Measurements from ENCODE around the gene SCTR. TPM values are rescaled to one million over a fixed set of nuclear protein-coding genes. Genes with fewer than 3 reads are reported as not detected.
A peak's percentile ranks its signal among the peaks of the same experiment; 100 is the strongest.

Gene SCTR
- total and polyA plus RNA-seq, 2 of the 13 experiments (the other 11 are each of a cell fraction or from before 2014, with no cell fraction given) = not detected

DNA sequence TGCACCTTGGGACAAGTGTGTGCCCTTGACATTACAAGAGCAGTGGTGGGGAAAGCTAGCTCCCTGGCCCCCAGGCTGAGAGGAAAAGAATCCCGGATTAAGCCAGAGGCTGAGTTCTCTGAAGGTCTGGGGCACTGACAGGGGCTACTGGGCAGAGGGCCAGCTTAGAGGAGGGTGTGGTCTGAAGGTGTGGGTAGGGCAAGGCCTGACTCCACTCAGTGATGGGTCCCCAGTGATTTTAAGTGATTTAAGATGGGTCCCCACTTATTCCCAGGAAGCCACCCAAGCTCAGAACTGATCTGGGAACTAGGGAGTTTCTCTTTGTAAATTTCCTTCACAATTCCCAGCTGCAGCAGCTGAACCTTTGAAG is 83.8 kb downstream of the SCTR start:
- no peak for FAIRE-seq
- POLR2A ChIA-PET = interaction anchor here (1.0 to 3.5 kb wide), 3 partner anchors 9 to 15 kb away, joined by 4 to 21 read pairs (median 4); partner anchors contain the start of gene TMEM37
- CTCF ChIA-PET (ENCODE audit: low intra/inter-chr PET ratio, low total read pairs) = no interaction called here
- TF ChIP-seq, protein P1, sequence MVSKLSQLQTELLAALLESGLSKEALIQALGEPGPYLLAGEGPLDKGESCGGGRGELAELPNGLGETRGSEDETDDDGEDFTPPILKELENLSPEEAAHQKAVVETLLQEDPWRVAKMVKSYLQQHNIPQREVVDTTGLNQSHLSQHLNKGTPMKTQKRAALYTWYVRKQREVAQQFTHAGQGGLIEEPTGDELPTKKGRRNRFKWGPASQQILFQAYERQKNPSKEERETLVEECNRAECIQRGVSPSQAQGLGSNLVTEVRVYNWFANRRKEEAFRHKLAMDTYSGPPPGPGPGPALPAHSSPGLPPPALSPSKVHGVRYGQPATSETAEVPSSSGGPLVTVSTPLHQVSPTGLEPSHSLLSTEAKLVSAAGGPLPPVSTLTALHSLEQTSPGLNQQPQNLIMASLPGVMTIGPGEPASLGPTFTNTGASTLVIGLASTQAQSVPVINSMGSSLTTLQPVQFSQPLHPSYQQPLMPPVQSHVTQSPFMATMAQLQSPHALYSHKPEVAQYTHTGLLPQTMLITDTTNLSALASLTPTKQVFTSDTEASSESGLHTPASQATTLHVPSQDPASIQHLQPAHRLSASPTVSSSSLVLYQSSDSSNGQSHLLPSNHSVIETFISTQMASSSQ (IDR thresholded peaks at IDR 0.05; ENCODE audit: low read depth) = no peak
- TF ChIP-seq, protein P1 (CRISPR knock-in tag; IDR thresholded peaks at IDR 0.05; ENCODE audit: borderline replicate concordance) = peak; percentile 46; the same call in 1 of the 2 replicates
- TF ChIP-seq, protein P2, sequence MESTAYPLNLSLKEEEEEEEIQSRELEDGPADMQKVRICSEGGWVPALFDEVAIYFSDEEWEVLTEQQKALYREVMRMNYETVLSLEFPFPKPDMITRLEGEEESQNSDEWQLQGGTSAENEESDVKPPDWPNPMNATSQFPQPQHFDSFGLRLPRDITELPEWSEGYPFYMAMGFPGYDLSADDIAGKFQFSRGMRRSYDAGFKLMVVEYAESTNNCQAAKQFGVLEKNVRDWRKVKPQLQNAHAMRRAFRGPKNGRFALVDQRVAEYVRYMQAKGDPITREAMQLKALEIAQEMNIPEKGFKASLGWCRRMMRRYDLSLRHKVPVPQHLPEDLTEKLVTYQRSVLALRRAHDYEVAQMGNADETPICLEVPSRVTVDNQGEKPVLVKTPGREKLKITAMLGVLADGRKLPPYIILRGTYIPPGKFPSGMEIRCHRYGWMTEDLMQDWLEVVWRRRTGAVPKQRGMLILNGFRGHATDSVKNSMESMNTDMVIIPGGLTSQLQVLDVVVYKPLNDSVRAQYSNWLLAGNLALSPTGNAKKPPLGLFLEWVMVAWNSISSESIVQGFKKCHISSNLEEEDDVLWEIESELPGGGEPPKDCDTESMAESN (CRISPR knock-in tag; conservative IDR thresholded peaks at IDR 0.05) = no peak
- TF ChIP-seq ZFP36L1 (CRISPR knock-in tag; IDR thresholded peaks at IDR 0.05) (peak; percentile 80), FOXK1 (CRISPR knock-in tag; IDR thresholded peaks at IDR 0.05; ENCODE audit: borderline replicate concordance, low read depth) (no peak), LCORL (IDR thresholded peaks at IDR 0.05) (no peak), LCORL (CRISPR knock-in tag; IDR thresholded peaks at IDR 0.05) (peak; percentile 36; the same call in 1 of the 2 replicates), ZNF761 (CRISPR knock-in tag; conservative IDR thresholded peaks at IDR 0.05) (0 out of 2 replicates have a peak, but pooled peaks have one; percentile 22), ZSCAN29 (CRISPR knock-in tag; conservative IDR thresholded peaks at IDR 0.05) (0 out of 2 replicates have a peak, but pooled peaks have one; percentile 74), ZMYM4 (CRISPR knock-in tag; IDR thresholded peaks at IDR 0.05) (peak; percentile 12; the same call in 1 of the 2 replicates), ZNF460 (CRISPR knock-in tag; IDR thresholded peaks at IDR 0.05; ENCODE audit: borderline replicate concordance) (no peak)
- TF ChIP-seq, protein P3, sequence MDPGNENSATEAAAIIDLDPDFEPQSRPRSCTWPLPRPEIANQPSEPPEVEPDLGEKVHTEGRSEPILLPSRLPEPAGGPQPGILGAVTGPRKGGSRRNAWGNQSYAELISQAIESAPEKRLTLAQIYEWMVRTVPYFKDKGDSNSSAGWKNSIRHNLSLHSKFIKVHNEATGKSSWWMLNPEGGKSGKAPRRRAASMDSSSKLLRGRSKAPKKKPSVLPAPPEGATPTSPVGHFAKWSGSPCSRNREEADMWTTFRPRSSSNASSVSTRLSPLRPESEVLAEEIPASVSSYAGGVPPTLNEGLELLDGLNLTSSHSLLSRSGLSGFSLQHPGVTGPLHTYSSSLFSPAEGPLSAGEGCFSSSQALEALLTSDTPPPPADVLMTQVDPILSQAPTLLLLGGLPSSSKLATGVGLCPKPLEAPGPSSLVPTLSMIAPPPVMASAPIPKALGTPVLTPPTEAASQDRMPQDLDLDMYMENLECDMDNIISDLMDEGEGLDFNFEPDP (CRISPR knock-in tag; conservative IDR thresholded peaks at IDR 0.05) = no peak

More for the DNA sequence above, 83.8 kb downstream of the SCTR start:
- H3K27me3 ChIP-seq (ENCODE audit: control insufficient read depth in 1 of 2, insufficient read depth in 2 of 2, low read length in 2 of 2) = no peaks in the 10 kb centered on the region
- H4K20me1 ChIP-seq (ENCODE audit: insufficient read depth, low read length) = peaks cover 18% of the 10 kb centered on the region; the same call in 1 of the 2 replicates
- H3K9ac ChIP-seq (ENCODE audit: insufficient read depth, low read depth, low read length) = no peak overlapping the region
- H3K4me1 ChIP-seq (ENCODE audit: insufficient read depth, low read length) = peaks cover 75% of the 10 kb centered on the region
- H3K4me3 ChIP-seq (replicated peaks in 1 of 3; ENCODE audit: insufficient read depth in 1 of 3, low read depth in 2 of 3, low read length in 3 of 3) = peak overlapping the region in 1 of 3 experiments; percentile 8; a peak in 1 of 6 replicates
- WGBS (ENCODE audit: low lambda C conversion rate) = 29% methylated on average over 1 of the region's 1 CpG
- no peak overlapping the region for H3K27ac ChIP-seq (ENCODE audit: extremely low read length, insufficient read depth, low read length)
- peak overlapping the region; percentile 33; the same call in 1 of the 2 replicates for H3K4me2 ChIP-seq (ENCODE audit: low read depth, low read length)
- ATAC-seq (no peak), DNase-seq (ENCODE audit: low spot score) (no peak)
- intact Hi-C loops (cut with micrococcal nuclease; ENCODE audit: unreplicated experiment) = loop anchor here (1.0 kb wide), 1 partner anchor 31 kb away; no protein-coding TSS in a partner anchor
- H3K36me3 ChIP-seq (replicated peaks in 1 of 2; ENCODE audit: control insufficient read depth in 1 of 2, insufficient read depth in 2 of 2, low read length in 2 of 2) = peaks cover 0 to 2% of the 10 kb centered on the region in 2 experiments; a peak in 3 of 5 replicates
- no peak overlapping the region for H2AFZ ChIP-seq (ENCODE audit: low read length)
- in situ Hi-C loops (cut with HindIII; ENCODE audit: extremely low pct_ligation_motif_present, low pct_unique_long_range_greater_than_20kb) = no loop called here
- H3K9me3 ChIP-seq (ENCODE audit: low read length) = no peaks in the 10 kb centered on the region
- peaks cover 31% of the 10 kb centered on the region for H3K79me2 ChIP-seq (ENCODE audit: insufficient read depth, low read length)
- no TSS peak for BruUV-seq (replicated peaks)
